Cerebellar cortex (tissue), 1 donor: ENCODE results near the gene PIK3R1.
"Not testable (repeated sequence)": the region's sequence is repeated elsewhere in the genome, so short reads cannot be mapped to it uniquely, and the experiment has no call there.

Source experiments
- DNase-seq: peaks from one replicate; pipeline ENCODE4 v3.0.0-alpha.2; 2015; ENCODE audit warnings: low spot score

The PIK3R1 gene

GRCh38 chr5:68193481-68194036 is 22.0 kb upstream of the PIK3R1 start:
- no peak for DNase-seq

- DNase-seq = no peak
Observed at GRCh38 chr5:68194386-68194785, 21.2 kb upstream of the PIK3R1 start.

GRCh38 chr5:68195137-68195536 is 20.4 kb upstream of the PIK3R1 start:
- no peak for DNase-seq

- DNase-seq = no peak
Observed at GRCh38 chr5:68196876-68197275, 18.7 kb upstream of the PIK3R1 start.

- DNase-seq = no peak
Observed at GRCh38 chr5:68200288-68200687, 15.3 kb upstream of the PIK3R1 start.

- DNase-seq = not testable (repeated sequence)
Observed at GRCh38 chr5:68210654-68211053, 4.9 kb upstream of the PIK3R1 start.

GRCh38 chr5:68214482-68215207 is 911 bp upstream of the PIK3R1 start:
- DNase-seq = no peak

- no peak for DNase-seq
Observed at GRCh38 chr5:68215898-68216244, 315 bp downstream of the PIK3R1 start.

GRCh38 chr5:68216245-68217046 is 890 bp downstream of the PIK3R1 start:
- DNase-seq = peak; percentile 51

GRCh38 chr5:68217047-68217355 is 1.4 kb downstream of the PIK3R1 start:
- DNase-seq = no peak

- DNase-seq = no peak
Observed at GRCh38 chr5:68217528-68217927, 2.0 kb downstream of the PIK3R1 start.

GRCh38 chr5:68219161-68219816 is 3.7 kb downstream of the PIK3R1 start:
- DNase-seq = no peak

GRCh38 chr5:68220260-68220659 is 4.7 kb downstream of the PIK3R1 start:
- no peak for DNase-seq

GRCh38 chr5:68220914-68221313 is 5.4 kb downstream of the PIK3R1 start:
- DNase-seq = no peak

GRCh38 chr5:68221488-68221887 is 5.9 kb downstream of the PIK3R1 start:
- DNase-seq = no peak

- DNase-seq = no peak
Observed at GRCh38 chr5:68222310-68222709, 6.8 kb downstream of the PIK3R1 start.

- DNase-seq = no peak
Observed at GRCh38 chr5:68222824-68223354, 7.3 kb downstream of the PIK3R1 start.

- no peak for DNase-seq
Observed at GRCh38 chr5:68223904-68224303, 8.3 kb downstream of the PIK3R1 start.

- DNase-seq = no peak
Observed at GRCh38 chr5:68224509-68225187, 9.1 kb downstream of the PIK3R1 start.

- no peak for DNase-seq
Observed at GRCh38 chr5:68225188-68225910, 9.8 kb downstream of the PIK3R1 start.

GRCh38 chr5:68225911-68226545 is 10.5 kb downstream of the PIK3R1 start:
- no peak for DNase-seq
